Measurements from ENCODE around the gene ANKRD33B.

DNA sequence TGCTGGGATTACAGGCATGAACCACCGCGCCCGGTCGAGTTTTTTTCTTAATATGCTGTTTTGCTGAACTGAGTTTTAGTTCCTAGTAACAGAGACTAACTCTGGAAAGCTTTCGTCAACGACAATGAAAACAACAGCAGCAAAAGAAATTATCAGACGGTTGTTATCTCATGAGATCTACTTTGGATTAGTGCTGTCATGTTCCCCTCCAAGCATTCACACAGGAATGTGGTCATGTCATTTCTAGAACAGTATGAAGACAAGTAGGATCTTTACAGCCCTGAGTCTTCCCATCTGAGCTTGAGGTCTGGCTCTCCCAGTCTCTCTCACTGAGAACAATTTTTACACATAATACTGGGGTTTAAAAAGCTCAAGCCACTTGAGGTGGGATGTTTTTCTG is 4.0 kb upstream of the ANKRD33B start:
- TF ChIP-seq, protein P1, sequence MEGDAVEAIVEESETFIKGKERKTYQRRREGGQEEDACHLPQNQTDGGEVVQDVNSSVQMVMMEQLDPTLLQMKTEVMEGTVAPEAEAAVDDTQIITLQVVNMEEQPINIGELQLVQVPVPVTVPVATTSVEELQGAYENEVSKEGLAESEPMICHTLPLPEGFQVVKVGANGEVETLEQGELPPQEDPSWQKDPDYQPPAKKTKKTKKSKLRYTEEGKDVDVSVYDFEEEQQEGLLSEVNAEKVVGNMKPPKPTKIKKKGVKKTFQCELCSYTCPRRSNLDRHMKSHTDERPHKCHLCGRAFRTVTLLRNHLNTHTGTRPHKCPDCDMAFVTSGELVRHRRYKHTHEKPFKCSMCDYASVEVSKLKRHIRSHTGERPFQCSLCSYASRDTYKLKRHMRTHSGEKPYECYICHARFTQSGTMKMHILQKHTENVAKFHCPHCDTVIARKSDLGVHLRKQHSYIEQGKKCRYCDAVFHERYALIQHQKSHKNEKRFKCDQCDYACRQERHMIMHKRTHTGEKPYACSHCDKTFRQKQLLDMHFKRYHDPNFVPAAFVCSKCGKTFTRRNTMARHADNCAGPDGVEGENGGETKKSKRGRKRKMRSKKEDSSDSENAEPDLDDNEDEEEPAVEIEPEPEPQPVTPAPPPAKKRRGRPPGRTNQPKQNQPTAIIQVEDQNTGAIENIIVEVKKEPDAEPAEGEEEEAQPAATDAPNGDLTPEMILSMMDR (IDR thresholded peaks at IDR 0.05; ENCODE audit: low read length) = no peak
- no peak for TF ChIP-seq EZH2 (optimal IDR thresholded peaks at IDR 0.05; ENCODE audit: low read depth, low read length)

Data from MM.1S (cell line).